Lower leg skin (tissue), 4 donors: Measurements from ENCODE around the gene CDC6. TPM values are rescaled to one million over a fixed set of nuclear protein-coding genes. Genes with fewer than 3 reads are reported as not detected.

Experiments
- DNase-seq, 2 donors: peaks; one replicate each; pipeline ENCODE4 v3.0.0-alpha.2; 2019; ENCODE audit warnings: low spot score in 2 of 2
- H3K4me3 ChIP-seq: fragments of 200-600 bp; sonication (generic); 2 replicates; pipeline ENCODE4 v1.5.1; 2017; ENCODE audit warnings: mild to moderate bottlenecking, low read depth; ENCODE audit not compliant: poor library complexity, severe bottlenecking
- CTCF ChIP-seq, 3 donors: fragments of 450-650 bp; IDR thresholded peaks; one replicate each; pipeline ENCODE4 v1.5.1; 2016; ENCODE audit warnings: antibody characterized with exemption in 3 of 3, mild to moderate bottlenecking in 3 of 3, moderate library complexity in 2 of 3
- POLR2A ChIP-seq, 2 donors: fragments of 450-650 bp; IDR thresholded peaks; one replicate each; pipeline ENCODE4 v1.6.1; 2016 to 2017; ENCODE audit warnings: antibody characterized with exemption in 2 of 2, mild to moderate bottlenecking in 1 of 2, moderate library complexity in 1 of 2
- WGBS, 2 donors: methylation state at CpG; one replicate each; pipeline ENCODE4 v1.1.5; 2018; 5-methylcytosine and 5-hydroxymethylcytosine counted together
- intact Hi-C: fragments of 100-400 bp; cut with DNase I; formaldehyde crosslinking; loops from one replicate; pipeline ENCODE4 v1.15.0; 2023; ENCODE audit warnings: low total_unique reads
- total RNA-seq, 4 donors: library from RNA; depleted of rRNA; stranded (reverse); fragments of >200 nt; gene quantifications; one replicate each; pipeline ENCODE4 v1.1.0, GENCODE V29; 2016

The CDC6 gene
- total RNA-seq, 4 donors from 2014 or later, result 0.42 to 1.6 (median 1.0) TPM

GRCh38 chr17:40329839-40330794 is 42.4 kb downstream of the CDC6 start:
- WGBS, 2 donors, result 25 to 28% methylated on average over 11 of the region's 11 CpGs
- no peak overlapping the region for H3K4me3 ChIP-seq
- no peak for DNase-seq
- TF ChIP-seq CTCF (IDR thresholded peaks at IDR 0.05), result no peak
- TF ChIP-seq POLR2A (IDR thresholded peaks at IDR 0.05), result no peak
- intact Hi-C loops, result no loop called here

- WGBS, 2 donors, result 81 to 91% methylated on average over 6 to 8 of the region's 10 CpGs
- no peak for DNase-seq
- intact Hi-C loops, result no loop called here
- no peak overlapping the region for H3K4me3 ChIP-seq
- TF ChIP-seq CTCF (IDR thresholded peaks at IDR 0.05) (no peak), POLR2A (IDR thresholded peaks at IDR 0.05) (no peak)
Measured at GRCh38 chr17:40330850-40331470, 43.3 kb downstream of the CDC6 start.

- WGBS, 2 donors, result 10 to 11% methylated on average over 7 to 20 of the region's 22 CpGs
- TF ChIP-seq CTCF (IDR thresholded peaks at IDR 0.05) (no peak), POLR2A (IDR thresholded peaks at IDR 0.05) (no peak)
- H3K4me3 ChIP-seq, result no peak overlapping the region
- intact Hi-C loops, result no loop called here
- peak in 1 of 2 donors; percentile 96 for DNase-seq
Measured at GRCh38 chr17:40331743-40332641, 44.3 kb downstream of the CDC6 start.

GRCh38 chr17:40333781-40334448 is 46.2 kb downstream of the CDC6 start:
- WGBS, 2 donors, result 71 to 86% methylated on average over 4 of the region's 4 CpGs

More at GRCh38 chr17:40333781-40334448, 46.2 kb downstream of the CDC6 start:
- TF ChIP-seq POLR2A (IDR thresholded peaks at IDR 0.05) (no peak), CTCF (IDR thresholded peaks at IDR 0.05) (no peak)
- intact Hi-C loops, result no loop called here
- H3K4me3 ChIP-seq, result no peak overlapping the region
- no peak for DNase-seq
